CD4-positive, alpha-beta T cell treated with Interleukin-15 for 1 hour (primary cell): ENCODE results near the gene CD6.

Source experiments
- DNase-seq: peaks from one replicate; pipeline ENCODE4 v3.0.0-alpha.2; 2020

CD6 gene

GRCh38 chr11:60935676-60936442, 35.6 kb upstream of the CD6 start:
- no peak for DNase-seq

- DNase-seq, result no peak
These were observed 34.9 kb upstream of the CD6 start for GRCh38 chr11:60936467-60937143.

- DNase-seq, result no peak
These were observed 34.3 kb upstream of the CD6 start for GRCh38 chr11:60937144-60937527.

- DNase-seq, result no peak
These were observed 33.7 kb upstream of the CD6 start for GRCh38 chr11:60937811-60938210.

- no peak for DNase-seq
These were observed 33.0 kb upstream of the CD6 start for GRCh38 chr11:60938500-60938899.

GRCh38 chr11:60939301-60939700, 32.2 kb upstream of the CD6 start:
- DNase-seq, result no peak

- DNase-seq, result no peak
These were observed 31.6 kb upstream of the CD6 start for GRCh38 chr11:60939855-60940254.

GRCh38 chr11:60941371-60942119, 29.9 kb upstream of the CD6 start:
- no peak for DNase-seq

GRCh38 chr11:60942219-60942618, 29.3 kb upstream of the CD6 start:
- DNase-seq, result no peak

GRCh38 chr11:60942970-60943565, 28.4 kb upstream of the CD6 start:
- DNase-seq, result no peak

GRCh38 chr11:60944490-60945294, 26.8 kb upstream of the CD6 start:
- DNase-seq, result no peak

GRCh38 chr11:60945295-60945667, 26.2 kb upstream of the CD6 start:
- DNase-seq, result no peak

- no peak for DNase-seq
These were observed 24.7 kb upstream of the CD6 start for GRCh38 chr11:60946601-60947264.

- DNase-seq, result no peak
These were observed 23.8 kb upstream of the CD6 start for GRCh38 chr11:60947700-60948099.

- no peak for DNase-seq
These were observed 23.2 kb upstream of the CD6 start for GRCh38 chr11:60948250-60948649.

GRCh38 chr11:60950024-60950423, 21.5 kb upstream of the CD6 start:
- no peak for DNase-seq

- no peak for DNase-seq
These were observed 20.4 kb upstream of the CD6 start for GRCh38 chr11:60950933-60951605.

GRCh38 chr11:60951606-60951903, 19.9 kb upstream of the CD6 start:
- DNase-seq, result no peak

- peak; percentile 87 for DNase-seq
These were observed 19.4 kb upstream of the CD6 start, which contains the start of gene SLC15A3 for GRCh38 chr11:60951904-60952741. Gene SLC15A3, minus strand, starts transcription at chr11:60952176. Its CDS starts 625 bp downstream, at chr11:60951551.

- no peak for DNase-seq
These were observed 18.7 kb upstream of the CD6 start for GRCh38 chr11:60952742-60953170.

- DNase-seq, result peak; percentile 76
These were observed 17.7 kb upstream of the CD6 start for GRCh38 chr11:60953781-60954180.
